Peyer's patch (tissue), 4 donors: ENCODE results near the gene NKX1-1.

Experiments
- CTCF ChIP-seq, 6 experiments: fragments of 450-650 bp in 4 of 6; fragments of 200-600 bp in 2 of 6; sonication (generic) in 1 of 6; IDR thresholded peaks; one replicate each; pipeline ENCODE4 v1.5.1; 2017 to 2019; ENCODE audit warnings: antibody characterized with exemption in 6 of 6, mild to moderate bottlenecking in 3 of 6, moderate library complexity in 1 of 6
- POLR2A ChIP-seq, 2 donors: fragments of 450-650 bp; IDR thresholded peaks; one replicate each; pipeline ENCODE4 v1.5.1; 2017; ENCODE audit warnings: antibody characterized with exemption in 2 of 2, mild to moderate bottlenecking in 2 of 2, moderate library complexity in 2 of 2

- no peak for TF ChIP-seq CTCF (IDR thresholded peaks at IDR 0.05)
- TF ChIP-seq POLR2A (IDR thresholded peaks at IDR 0.05), result no peak
Observed at GRCh38 chr4:1399508-1400190, 6.6 kb downstream of the NKX1-1 start.
